ENCODE measurements around the gene KCNJ1. TPM values are rescaled to one million over a fixed set of nuclear protein-coding genes. Genes with fewer than 3 reads are reported as not detected.
A peak's percentile ranks its signal among the peaks of the same experiment; 100 is the strongest.

KCNJ1 gene
- total and polyA plus RNA-seq, 2 donors from 2014 or later = 175 to 355 TPM

GRCh38 chr11:128906185-128907050 is 39.3 kb upstream of the KCNJ1 start:
- Histone ChIP-seq H3K4me1 (ENCODE audit: control insufficient read depth in 2 of 3, insufficient read depth in 2 of 3, low read depth in 1 of 3, low read length in 3 of 3) (peaks cover 0 to 10% (median 4%) of the 10 kb centered on the region in 3 donors), H3K36me3 (ENCODE audit: control insufficient read depth in 2 of 3, insufficient read depth in 3 of 3, low read length in 3 of 3) (no peaks in the 10 kb centered on the region), H3K27me3 (ENCODE audit: control insufficient read depth, insufficient read depth, low read length) (no peaks in the 10 kb centered on the region), H3K9ac (ENCODE audit: low read length in 3 of 3) (peak overlapping the region in 1 of 3 donors; percentile 2), H3K4me3 (ENCODE audit: low read length in 3 of 3) (no peak overlapping the region), H3K27ac (ENCODE audit: low read depth in 2 of 2, low read length in 2 of 2) (no peak overlapping the region), H3K9me3 (ENCODE audit: control insufficient read depth in 2 of 3, insufficient read depth in 1 of 3, low read length in 3 of 3) (no peaks in the 10 kb centered on the region)
- FAIRE-seq (no peak), DNase-seq (peak in 1 of 5 donors; percentile 32)
- intact Hi-C loops (cut with DNase I) = no loop called here
- TF ChIP-seq, protein P1, sequence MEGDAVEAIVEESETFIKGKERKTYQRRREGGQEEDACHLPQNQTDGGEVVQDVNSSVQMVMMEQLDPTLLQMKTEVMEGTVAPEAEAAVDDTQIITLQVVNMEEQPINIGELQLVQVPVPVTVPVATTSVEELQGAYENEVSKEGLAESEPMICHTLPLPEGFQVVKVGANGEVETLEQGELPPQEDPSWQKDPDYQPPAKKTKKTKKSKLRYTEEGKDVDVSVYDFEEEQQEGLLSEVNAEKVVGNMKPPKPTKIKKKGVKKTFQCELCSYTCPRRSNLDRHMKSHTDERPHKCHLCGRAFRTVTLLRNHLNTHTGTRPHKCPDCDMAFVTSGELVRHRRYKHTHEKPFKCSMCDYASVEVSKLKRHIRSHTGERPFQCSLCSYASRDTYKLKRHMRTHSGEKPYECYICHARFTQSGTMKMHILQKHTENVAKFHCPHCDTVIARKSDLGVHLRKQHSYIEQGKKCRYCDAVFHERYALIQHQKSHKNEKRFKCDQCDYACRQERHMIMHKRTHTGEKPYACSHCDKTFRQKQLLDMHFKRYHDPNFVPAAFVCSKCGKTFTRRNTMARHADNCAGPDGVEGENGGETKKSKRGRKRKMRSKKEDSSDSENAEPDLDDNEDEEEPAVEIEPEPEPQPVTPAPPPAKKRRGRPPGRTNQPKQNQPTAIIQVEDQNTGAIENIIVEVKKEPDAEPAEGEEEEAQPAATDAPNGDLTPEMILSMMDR (IDR thresholded peaks at IDR 0.05; ENCODE audit: borderline replicate concordance, extremely low read depth, insufficient read depth) = no peak

DNA sequence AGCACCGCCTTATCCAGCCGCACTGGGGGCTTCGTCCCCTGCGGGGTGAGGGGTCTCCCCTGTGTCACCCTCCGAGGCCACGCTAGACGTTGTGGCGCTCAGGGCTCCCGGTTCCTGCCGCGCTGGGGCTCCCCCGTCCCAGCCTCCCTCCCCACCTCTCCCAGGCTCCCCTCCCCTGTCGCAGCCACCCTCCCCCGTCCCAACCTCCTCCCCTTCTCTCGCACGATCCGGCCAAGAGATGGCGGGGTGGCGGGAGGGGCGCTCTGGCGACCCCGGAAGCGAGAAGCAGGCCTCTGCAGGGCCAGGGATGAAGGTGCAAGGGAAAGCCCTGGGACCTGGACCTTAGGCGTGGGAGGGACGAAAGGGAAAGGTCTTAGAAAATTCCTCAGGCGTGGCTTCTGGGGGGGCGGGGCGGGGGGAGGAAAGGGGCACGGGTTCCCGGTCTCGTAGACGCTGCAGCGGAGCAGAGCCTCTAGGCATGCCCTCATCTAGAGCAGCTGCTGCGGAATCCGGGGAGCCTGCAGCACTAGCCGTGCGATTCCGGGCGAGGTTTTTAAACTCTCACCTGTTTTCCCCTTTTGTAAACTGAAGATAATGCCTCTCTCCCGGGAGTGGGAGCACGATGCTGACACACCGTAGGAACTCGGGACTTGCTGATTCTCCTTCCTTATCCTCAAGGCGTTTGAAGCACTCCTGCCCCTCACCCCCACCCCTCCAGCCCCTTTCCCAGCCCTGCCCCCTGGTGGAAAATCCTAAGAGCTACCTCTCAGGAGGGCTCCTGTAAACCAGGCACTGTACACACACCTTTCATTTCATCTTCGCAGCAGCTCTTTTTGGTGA is 38.5 kb upstream of the KCNJ1 start:
- DNase-seq = peak; percentile 80 to 89 (median 86)

GRCh38 chr11:128904656-128905344 is 37.7 kb upstream of the KCNJ1 start:
- peak overlapping the region in 1 of 3 donors; percentile 19 for H3K9ac ChIP-seq (ENCODE audit: low read length in 3 of 3)

More for the DNA sequence above, 38.5 kb upstream of the KCNJ1 start:
- no peak for FAIRE-seq
- H3K27me3 ChIP-seq (ENCODE audit: control insufficient read depth, insufficient read depth, low read length) = no peaks in the 10 kb centered on the region
- TF ChIP-seq, protein P1 (IDR thresholded peaks at IDR 0.05; ENCODE audit: borderline replicate concordance, extremely low read depth, insufficient read depth) = peak; percentile 17
- no peaks in the 10 kb centered on the region for H3K9me3 ChIP-seq (ENCODE audit: control insufficient read depth in 2 of 3, insufficient read depth in 1 of 3, low read length in 3 of 3)
- intact Hi-C loops (cut with DNase I) = no loop called here
- no peak overlapping the region for H3K27ac ChIP-seq (ENCODE audit: low read depth in 2 of 2, low read length in 2 of 2)
- peaks cover 0 to 10% (median 4%) of the 10 kb centered on the region in 3 donors for H3K4me1 ChIP-seq (ENCODE audit: control insufficient read depth in 2 of 3, insufficient read depth in 2 of 3, low read depth in 1 of 3, low read length in 3 of 3)
- peak overlapping the region; percentile 22 to 52 (median 28) for H3K4me3 ChIP-seq (ENCODE audit: low read length in 3 of 3)
- peak overlapping the region in 1 of 3 donors; percentile 19 for H3K9ac ChIP-seq (ENCODE audit: low read length in 3 of 3)
- H3K36me3 ChIP-seq (ENCODE audit: control insufficient read depth in 2 of 3, insufficient read depth in 3 of 3, low read length in 3 of 3) = no peaks in the 10 kb centered on the region

More at GRCh38 chr11:128904656-128905344, 37.7 kb upstream of the KCNJ1 start:
- no peaks in the 10 kb centered on the region for H3K9me3 ChIP-seq (ENCODE audit: control insufficient read depth in 2 of 3, insufficient read depth in 1 of 3, low read length in 3 of 3)
- TF ChIP-seq, protein P1 (IDR thresholded peaks at IDR 0.05; ENCODE audit: borderline replicate concordance, extremely low read depth, insufficient read depth) = no peak
- no peaks in the 10 kb centered on the region for H3K27me3 ChIP-seq (ENCODE audit: control insufficient read depth, insufficient read depth, low read length)
- peaks cover 0 to 10% (median 4%) of the 10 kb centered on the region in 3 donors for H3K4me1 ChIP-seq (ENCODE audit: control insufficient read depth in 2 of 3, insufficient read depth in 2 of 3, low read depth in 1 of 3, low read length in 3 of 3)
- peak overlapping the region in 1 of 3 donors; percentile 52 for H3K4me3 ChIP-seq (ENCODE audit: low read length in 3 of 3)
- DNase-seq (peak in 3 of 5 donors; percentile 61 to 69 (median 63)), FAIRE-seq (no peak)
- H3K27ac ChIP-seq (ENCODE audit: low read depth in 2 of 2, low read length in 2 of 2) = no peak overlapping the region
- no peaks in the 10 kb centered on the region for H3K36me3 ChIP-seq (ENCODE audit: control insufficient read depth in 2 of 3, insufficient read depth in 3 of 3, low read length in 3 of 3)
- intact Hi-C loops (cut with DNase I) = no loop called here
